Natural killer cell (primary cell): ENCODE data around the gene FAM76A. TPM values are rescaled to one million over a fixed set of nuclear protein-coding genes. Genes with fewer than 3 reads are reported as not detected.
"Not testable (repeated sequence)": the region's sequence is repeated elsewhere in the genome, so short reads cannot be mapped to it uniquely, and the experiment has no call there.

Experiments used
- ATAC-seq, 3 donors: fragments of 150-1000 bp in 2 of 3; fragments of 200-7000 bp in 1 of 3; cut with Tn5 transposase; 1 replicate in 1 of 3; 2 replicates in 2 of 3; pipeline ENCODE4 v1.10.0; 2021; ENCODE audit warnings: mild to moderate bottlenecking in 2 of 3, moderate library complexity in 2 of 3
- DNase-seq, 2 donors: peaks; one replicate each; pipeline versions ENCODE4 v3.0.0 to v3.0.0-alpha.2; 2013 to 2021; ENCODE audit warnings: mixed read lengths in 1 of 2
- H3K27ac ChIP-seq: one replicate; pipeline ENCODE4 v1.5.1; 2013; ENCODE audit warnings: mild to moderate bottlenecking, low read length
- H3K27me3 ChIP-seq: one replicate; pipeline ENCODE4 v1.6.1; 2013; ENCODE audit warnings: low read length; ENCODE audit not compliant: control insufficient read depth, insufficient read depth
- H3K36me3 ChIP-seq: one replicate; pipeline ENCODE4 v1.6.1; 2013; ENCODE audit warnings: low read length; ENCODE audit not compliant: control insufficient read depth, insufficient read depth
- H3K4me1 ChIP-seq: one replicate; pipeline ENCODE4 v1.6.1; 2013; ENCODE audit warnings: low read length; ENCODE audit not compliant: control insufficient read depth, insufficient read depth
- H3K4me3 ChIP-seq: one replicate; pipeline ENCODE4 v1.5.1; 2013; ENCODE audit warnings: low read length
- H3K9me3 ChIP-seq: one replicate; pipeline ENCODE4 v1.6.1; 2013; ENCODE audit warnings: low read length; ENCODE audit not compliant: control insufficient read depth, insufficient read depth
- H3K27ac Mint-ChIP-seq, 2 donors: one replicate each; pipeline ENCODE4 v1.8.0; 2022; ENCODE audit warnings: mild to moderate bottlenecking in 2 of 2, mixed read lengths in 2 of 2, moderate library complexity in 1 of 2
- H3K27me3 Mint-ChIP-seq, 2 donors: one replicate each; pipeline ENCODE4 v1.8.0; 2022; ENCODE audit warnings: low read depth in 2 of 2, mixed read lengths in 2 of 2
- H3K36me3 Mint-ChIP-seq: one replicate; pipeline ENCODE4 v1.8.0; 2022; ENCODE audit warnings: mixed read lengths
- H3K4me1 Mint-ChIP-seq, 2 donors: one replicate each; pipeline ENCODE4 v1.8.0; 2022; ENCODE audit warnings: mixed read lengths in 2 of 2
- H3K4me3 Mint-ChIP-seq: one replicate; pipeline ENCODE4 v1.8.0; 2022; ENCODE audit warnings: mild to moderate bottlenecking, moderate library complexity, mixed read lengths
- H3K9me3 Mint-ChIP-seq, 2 donors: one replicate each; pipeline ENCODE4 v1.8.0; 2022; ENCODE audit warnings: mixed read lengths in 2 of 2
- CTCF ChIP-seq: fragments of 200-600 bp; IDR thresholded peaks from one replicate; pipeline ENCODE4 v1.8.0; 2022; ENCODE audit warnings: antibody characterized with exemption
- WGBS: methylation state at CpG from one replicate; pipeline ENCODE4 v1.1.7; 2013; ENCODE audit warnings: missing lambda C conversion rate; ENCODE audit not compliant: insufficient coverage; 5-methylcytosine and 5-hydroxymethylcytosine counted together
- intact Hi-C: fragments of 100-400 bp; cut with micrococcal nuclease; formaldehyde crosslinking; loops from one replicate; pipeline ENCODE4 v1.14.2; 2022
- total RNA-seq, 4 donors: library from RNA; stranded (reverse); fragments of 120-200 nt in 1 of 4; gene quantifications; one replicate each; pipeline versions ENCODE4 v1.2.3 to v1.2.4, GENCODE V29; 2013 to 2022

FAM76A gene
- total RNA-seq, 3 donors from 2014 or later (not counting 1 experiment from before 2014, with no cell fraction given) = 19.5 to 21.8 (median 19.6) TPM

GRCh38 chr1:27787895-27788294, 62.1 kb downstream of the FAM76A start:
- no peaks in the 10 kb centered on the region for H3K9me3 ChIP-seq
- H3K27ac ChIP-seq = no peak overlapping the region
- no peak overlapping the region for H3K4me3 ChIP-seq
- Mint-ChIP-seq H3K4me1 (peaks cover 24 to 27% of the 10 kb centered on the region in 2 donors), H3K9me3 (no peaks in the 10 kb centered on the region), H3K36me3 (no peaks in the 10 kb centered on the region), H3K4me3 (no peak overlapping the region), H3K27me3 (no peaks in the 10 kb centered on the region), H3K27ac (peak overlapping the region; percentile 21 to 30)
- no peak for TF ChIP-seq CTCF
- DNase-seq = no peak
- peaks cover 12% of the 10 kb centered on the region for H3K36me3 ChIP-seq
- ATAC-seq = no peak
- H3K27me3 ChIP-seq = no peaks in the 10 kb centered on the region
- no peaks in the 10 kb centered on the region for H3K4me1 ChIP-seq
- intact Hi-C loops = no loop called here

DNA sequence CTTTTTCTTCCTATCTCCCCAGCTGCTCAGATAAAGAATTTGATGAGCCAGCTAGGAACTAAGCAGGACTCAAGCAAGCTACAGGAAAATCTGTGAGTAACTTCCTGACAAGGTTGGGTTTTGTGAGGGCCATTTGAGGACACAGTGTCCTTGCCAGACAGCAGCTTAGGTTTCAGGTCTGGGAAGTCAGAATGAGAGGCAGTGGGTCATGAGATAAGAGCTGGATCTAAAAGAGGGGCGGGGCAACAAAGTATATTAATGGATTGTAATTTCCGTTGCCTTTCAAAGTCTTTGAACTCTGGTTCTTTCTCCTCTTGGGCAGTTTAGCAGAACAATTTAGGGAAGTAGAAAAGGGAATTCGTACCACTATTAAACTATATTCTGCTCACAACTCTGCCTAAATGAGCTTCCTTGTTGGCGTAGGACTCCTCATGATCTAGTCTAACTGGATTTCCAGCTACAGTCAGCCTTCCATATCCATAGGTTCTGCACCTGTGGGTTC, 63.8 kb downstream of the FAM76A start:
- 74% methylated on average over 4 of the region's 4 CpGs for WGBS
- Histone ChIP-seq H3K4me3 (no peak overlapping the region), H3K27me3 (no peaks in the 10 kb centered on the region), H3K36me3 (peaks cover 27% of the 10 kb centered on the region), H3K9me3 (no peaks in the 10 kb centered on the region), H3K4me1 (no peaks in the 10 kb centered on the region), H3K27ac (no peak overlapping the region)
- no peak for ATAC-seq
- H3K4me1 Mint-ChIP-seq = peaks cover 22 to 27% of the 10 kb centered on the region in 2 donors
- no peak overlapping the region for H3K27ac Mint-ChIP-seq
- peaks cover 5% of the 10 kb centered on the region for H3K36me3 Mint-ChIP-seq
- intact Hi-C loops = no loop called here
- no peaks in the 10 kb centered on the region for H3K9me3 Mint-ChIP-seq
- H3K27me3 Mint-ChIP-seq = no peaks in the 10 kb centered on the region
- DNase-seq = no peak
- TF ChIP-seq CTCF = no peak
- no peak overlapping the region for H3K4me3 Mint-ChIP-seq

- H3K27me3 ChIP-seq, H3K4me3 Mint-ChIP-seq, H3K27ac Mint-ChIP-seq, DNase-seq, H3K9me3 ChIP-seq, H3K27ac ChIP-seq, intact Hi-C loops, ATAC-seq, H3K27me3 Mint-ChIP-seq, H3K9me3 Mint-ChIP-seq, H3K4me1 ChIP-seq, H3K4me3 ChIP-seq: not testable (repeated sequence)
- H3K4me1 Mint-ChIP-seq = peaks cover 18 to 22% of the 10 kb centered on the region in 2 donors
- 100% methylated on average over 3 of the region's 3 CpGs for WGBS
- H3K36me3 Mint-ChIP-seq = peaks cover 11% of the 10 kb centered on the region
- H3K36me3 ChIP-seq = peaks cover 31% of the 10 kb centered on the region
Measured at GRCh38 chr1:27790270-27790669, 64.5 kb downstream of the FAM76A start.

DNA sequence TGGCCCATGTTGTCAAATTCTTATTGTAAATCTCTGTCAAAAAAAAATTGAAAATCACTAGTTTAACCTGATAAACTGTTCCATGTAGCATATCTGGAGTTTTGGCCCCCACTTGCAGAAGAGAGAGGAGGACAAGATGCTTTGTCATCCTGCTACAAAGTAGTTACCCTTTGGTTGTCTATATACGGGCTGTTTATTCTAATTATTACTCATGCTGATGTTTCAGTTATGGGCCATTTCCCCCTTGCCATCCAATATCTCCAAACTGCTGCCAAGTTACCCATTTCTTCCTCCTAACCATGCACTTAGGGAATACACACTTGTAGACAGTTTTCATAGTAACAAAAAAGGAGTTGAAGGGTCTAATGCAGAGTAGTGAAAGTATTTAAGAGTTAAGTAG, 69.8 kb downstream of the FAM76A start:
- Mint-ChIP-seq H3K4me1 (no peaks in the 10 kb centered on the region), H3K27me3 (no peaks in the 10 kb centered on the region), H3K4me3 (no peak overlapping the region), H3K9me3 (no peaks in the 10 kb centered on the region), H3K27ac (no peak overlapping the region), H3K36me3 (peaks cover 11% of the 10 kb centered on the region)
- intact Hi-C loops = no loop called here
- ATAC-seq = no peak
- DNase-seq = no peak
- TF ChIP-seq CTCF = no peak
- Histone ChIP-seq H3K27me3 (no peaks in the 10 kb centered on the region), H3K27ac (no peak overlapping the region), H3K9me3 (no peaks in the 10 kb centered on the region), H3K36me3 (peaks cover 60% of the 10 kb centered on the region), H3K4me3 (no peak overlapping the region), H3K4me1 (no peaks in the 10 kb centered on the region)
- no CpG with 5 or more reads among the region's 1 CpG for WGBS
